ENCODE results near the gene PHETA1. TPM values are rescaled to one million over a fixed set of nuclear protein-coding genes. Genes with fewer than 3 reads are reported as not detected.

The PHETA1 gene
- total RNA-seq (28.6 and 31.5 TPM in 2 replicates), polyA plus RNA-seq (13.8 and 23.7 TPM in 2 replicates)

- H3K27ac ChIP-seq, result no peak within 1 kb of the TSS
- TF ChIP-seq CTCF (IDR thresholded peaks at IDR 0.05; ENCODE audit: low read depth, low read length), result no peak
- no peaks in the 10 kb centered on the region for H3K36me3 ChIP-seq
- H3K4me1 ChIP-seq (ENCODE audit: low read depth), result no peaks in the 10 kb centered on the region
- no peaks in the 10 kb centered on the region for H3K27me3 ChIP-seq
- peak within 1 kb of the TSS; percentile 93 for H3K4me3 ChIP-seq
- DNase-seq (ENCODE audit: low read depth in 1 of 2, low spot score in 1 of 2), result peak; percentile 94 to 96
- H3K9me3 ChIP-seq (ENCODE audit: low read depth), result no peaks in the 10 kb centered on the region
Observed at GRCh38 chr12:111368788-111369495, at the start of gene PHETA1. Gene PHETA1, minus strand, starts transcription at chr12:111369095. Its CDS starts 5,668 bp downstream, at chr12:111363427.

GRCh38 chr12:111418594-111418880 lies 49.6 kb upstream of the PHETA1 start:
- Histone ChIP-seq H3K4me1 (ENCODE audit: low read depth) (peaks cover 8% of the 10 kb centered on the region), H3K27ac (no peak overlapping the region), H3K9me3 (ENCODE audit: low read depth) (no peaks in the 10 kb centered on the region), H3K27me3 (no peaks in the 10 kb centered on the region), H3K4me3 (no peak overlapping the region), H3K36me3 (no peaks in the 10 kb centered on the region)
- TF ChIP-seq CTCF (IDR thresholded peaks at IDR 0.05; ENCODE audit: low read depth, low read length), result no peak
- DNase-seq (ENCODE audit: low read depth in 1 of 2, low spot score in 1 of 2), result no peak

- Histone ChIP-seq H3K9me3 (ENCODE audit: low read depth) (no peaks in the 10 kb centered on the region), H3K27me3 (no peaks in the 10 kb centered on the region), H3K27ac (no peak overlapping the region), H3K36me3 (no peaks in the 10 kb centered on the region), H3K4me3 (no peak overlapping the region), H3K4me1 (ENCODE audit: low read depth) (peaks cover 11% of the 10 kb centered on the region)
- TF ChIP-seq CTCF (IDR thresholded peaks at IDR 0.05; ENCODE audit: low read depth, low read length), result no peak
- no peak for DNase-seq (ENCODE audit: low read depth in 1 of 2, low spot score in 1 of 2)
Observed at GRCh38 chr12:111417784-111418593, 49.1 kb upstream of the PHETA1 start.

GRCh38 chr12:111417290-111417689 lies 48.4 kb upstream of the PHETA1 start:
- Histone ChIP-seq H3K36me3 (no peaks in the 10 kb centered on the region), H3K4me3 (no peak overlapping the region), H3K4me1 (ENCODE audit: low read depth) (peaks cover 18% of the 10 kb centered on the region), H3K27ac (no peak overlapping the region), H3K9me3 (ENCODE audit: low read depth) (no peaks in the 10 kb centered on the region), H3K27me3 (no peaks in the 10 kb centered on the region)
- no peak for DNase-seq (ENCODE audit: low read depth in 1 of 2, low spot score in 1 of 2)
- no peak for TF ChIP-seq CTCF (IDR thresholded peaks at IDR 0.05; ENCODE audit: low read depth, low read length)

GRCh38 chr12:111414711-111415252 lies 45.9 kb upstream of the PHETA1 start:
- no peak for DNase-seq (ENCODE audit: low read depth in 1 of 2, low spot score in 1 of 2)
- Histone ChIP-seq H3K27me3 (no peaks in the 10 kb centered on the region), H3K27ac (no peak overlapping the region), H3K4me1 (ENCODE audit: low read depth) (peaks cover 32% of the 10 kb centered on the region), H3K9me3 (ENCODE audit: low read depth) (no peaks in the 10 kb centered on the region), H3K36me3 (no peaks in the 10 kb centered on the region), H3K4me3 (no peak overlapping the region)
- TF ChIP-seq CTCF (IDR thresholded peaks at IDR 0.05; ENCODE audit: low read depth, low read length), result no peak
